ENCODE measurements around the gene SIM1. TPM values are rescaled to one million over a fixed set of nuclear protein-coding genes. Genes with fewer than 3 reads are reported as not detected.

SIM1 gene
- total RNA-seq, 1 donor, result 0.36 TPM

DNA sequence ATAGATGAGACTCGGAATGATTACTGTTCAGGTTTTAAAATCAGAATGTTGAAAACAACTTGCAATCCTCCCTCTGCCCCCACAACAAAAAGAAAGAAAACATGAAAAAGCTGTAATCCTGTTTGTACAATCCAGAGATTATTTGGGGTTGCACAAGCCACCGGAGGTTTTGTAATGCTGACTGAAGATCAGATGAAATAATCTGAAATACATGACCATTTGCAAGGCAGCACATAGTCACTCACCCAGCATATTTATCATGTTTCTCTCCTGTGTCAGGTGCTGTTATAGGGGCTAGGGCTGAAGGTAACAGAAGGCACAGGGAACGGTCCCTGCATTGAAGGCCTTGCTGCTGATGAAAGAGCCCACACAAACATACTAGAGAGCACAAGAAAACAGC is 85.3 kb downstream of the SIM1 start:
- Histone ChIP-seq H3K27me3 (ENCODE audit: insufficient read depth, low read length) (no peaks in the 10 kb centered on the region), H2AFZ (ENCODE audit: low read length) (no peak overlapping the region), H3K79me2 (ENCODE audit: insufficient read depth, low read length) (no peaks in the 10 kb centered on the region), H3K4me2 (ENCODE audit: insufficient read depth, low read length) (no peak overlapping the region), H3K27ac (ENCODE audit: low read depth, low read length) (no peak overlapping the region), H3K36me3 (ENCODE audit: insufficient read depth, low read length) (no peaks in the 10 kb centered on the region), H4K20me1 (ENCODE audit: insufficient read depth, low read length) (no peaks in the 10 kb centered on the region), H3K9me3 (ENCODE audit: low read depth, low read length) (no peaks in the 10 kb centered on the region), H3K4me1 (ENCODE audit: insufficient read depth, low read length) (peaks cover 10% of the 10 kb centered on the region), H3K4me3 (ENCODE audit: insufficient read depth, low read length) (no peak overlapping the region)
- TF ChIP-seq CTCF (IDR thresholded peaks at IDR 0.05; ENCODE audit: extremely low read depth, low read depth, low read length), result no peak
- no peak for DNase-seq (ENCODE audit: insufficient read length, low spot score, missing footprints)

- TF ChIP-seq CTCF (IDR thresholded peaks at IDR 0.05; ENCODE audit: extremely low read depth, low read depth, low read length), result no peak
- no peak overlapping the region for H3K27ac ChIP-seq (ENCODE audit: low read depth, low read length)
- no peaks in the 10 kb centered on the region for H3K27me3 ChIP-seq (ENCODE audit: insufficient read depth, low read length)
- H3K4me1 ChIP-seq (ENCODE audit: insufficient read depth, low read length), result peaks cover 10% of the 10 kb centered on the region
- H3K36me3 ChIP-seq (ENCODE audit: insufficient read depth, low read length), result no peaks in the 10 kb centered on the region
- no peak overlapping the region for H3K4me3 ChIP-seq (ENCODE audit: insufficient read depth, low read length)
- no peak for DNase-seq (ENCODE audit: insufficient read length, low spot score, missing footprints)
- no peak overlapping the region for H2AFZ ChIP-seq (ENCODE audit: low read length)
- no peak overlapping the region for H3K4me2 ChIP-seq (ENCODE audit: insufficient read depth, low read length)
- H4K20me1 ChIP-seq (ENCODE audit: insufficient read depth, low read length), result no peaks in the 10 kb centered on the region
- no peaks in the 10 kb centered on the region for H3K9me3 ChIP-seq (ENCODE audit: low read depth, low read length)
- H3K79me2 ChIP-seq (ENCODE audit: insufficient read depth, low read length), result no peaks in the 10 kb centered on the region
These were observed 86.1 kb downstream of the SIM1 start for GRCh38 chr6:100378576-100378975.

- Histone ChIP-seq H3K27me3 (ENCODE audit: insufficient read depth, low read length) (no peaks in the 10 kb centered on the region), H3K79me2 (ENCODE audit: insufficient read depth, low read length) (no peaks in the 10 kb centered on the region), H3K4me2 (ENCODE audit: insufficient read depth, low read length) (no peak overlapping the region), H2AFZ (ENCODE audit: low read length) (no peak overlapping the region), H4K20me1 (ENCODE audit: insufficient read depth, low read length) (no peaks in the 10 kb centered on the region), H3K27ac (ENCODE audit: low read depth, low read length) (no peak overlapping the region), H3K36me3 (ENCODE audit: insufficient read depth, low read length) (no peaks in the 10 kb centered on the region), H3K4me3 (ENCODE audit: insufficient read depth, low read length) (no peak overlapping the region), H3K9me3 (ENCODE audit: low read depth, low read length) (no peaks in the 10 kb centered on the region), H3K4me1 (ENCODE audit: insufficient read depth, low read length) (no peaks in the 10 kb centered on the region)
- DNase-seq (ENCODE audit: insufficient read length, low spot score, missing footprints), result no peak
- no peak for TF ChIP-seq CTCF (IDR thresholded peaks at IDR 0.05; ENCODE audit: extremely low read depth, low read depth, low read length)
These were observed 88.6 kb downstream of the SIM1 start for GRCh38 chr6:100376103-100376502.

GRCh38 chr6:100372326-100373091 is 92.2 kb downstream of the SIM1 start:
- no peak for DNase-seq (ENCODE audit: insufficient read length, low spot score, missing footprints)
- H3K27me3 ChIP-seq (ENCODE audit: insufficient read depth, low read length), result no peaks in the 10 kb centered on the region
- H3K36me3 ChIP-seq (ENCODE audit: insufficient read depth, low read length), result no peaks in the 10 kb centered on the region
- no peaks in the 10 kb centered on the region for H3K4me1 ChIP-seq (ENCODE audit: insufficient read depth, low read length)
- H3K79me2 ChIP-seq (ENCODE audit: insufficient read depth, low read length), result no peaks in the 10 kb centered on the region
- H2AFZ ChIP-seq (ENCODE audit: low read length), result peak overlapping the region; percentile 9
- no peak overlapping the region for H3K4me2 ChIP-seq (ENCODE audit: insufficient read depth, low read length)
- H3K9me3 ChIP-seq (ENCODE audit: low read depth, low read length), result no peaks in the 10 kb centered on the region
- H4K20me1 ChIP-seq (ENCODE audit: insufficient read depth, low read length), result no peaks in the 10 kb centered on the region
- no peak overlapping the region for H3K27ac ChIP-seq (ENCODE audit: low read depth, low read length)
- no peak for TF ChIP-seq CTCF (IDR thresholded peaks at IDR 0.05; ENCODE audit: extremely low read depth, low read depth, low read length)
- H3K4me3 ChIP-seq (ENCODE audit: insufficient read depth, low read length), result no peak overlapping the region
